Astrocyte of the spinal cord (primary cell): ENCODE data around the gene FAM13C.

Experiments
- DNase-seq: peaks from one replicate; pipeline ENCODE4 v3.0.0; 2011; ENCODE audit warnings: low read depth, low spot score
- H3K4me3 ChIP-seq: 2 replicates; pipeline ENCODE4 v1.5.1; 2011; ENCODE audit warnings: low read depth, mild to moderate bottlenecking, low read length, moderate library complexity
- CTCF ChIP-seq: IDR thresholded peaks from 2 replicates; pipeline ENCODE4 v1.5.1; 2012; ENCODE audit warnings: low read depth, mild to moderate bottlenecking, low read length, inconsistent platforms
- in situ Hi-C: cut with HindIII; loops from 2 replicates; pipeline ENCODE4 v1.10.0; 2017; ENCODE audit warnings: low sequenced_read_pairs

FAM13C gene

DNA sequence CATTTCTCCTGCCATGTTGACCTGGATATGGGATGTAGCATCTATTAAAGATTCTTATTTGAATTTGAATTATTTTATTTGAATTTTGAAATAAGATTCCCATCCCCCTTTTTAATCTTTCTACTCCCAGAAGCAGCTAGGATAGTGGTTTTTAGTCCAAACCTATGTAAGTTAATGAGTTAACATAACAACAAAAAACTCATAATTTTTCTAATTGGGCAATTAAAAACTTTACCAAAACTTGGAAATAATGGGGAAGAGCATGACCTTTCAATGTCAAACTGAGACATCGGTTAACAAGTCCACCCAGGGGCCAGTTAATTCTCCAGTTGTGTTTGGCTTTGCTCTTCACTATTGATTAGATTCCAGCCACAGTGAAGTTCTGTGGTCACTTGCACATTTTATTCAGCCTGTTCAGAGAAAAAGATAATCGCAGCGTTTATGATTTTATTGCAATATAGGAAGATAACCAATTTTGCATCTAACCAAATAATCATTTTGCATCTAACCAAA lies 1.2 kb upstream of the FAM13C start:
- H3K4me3 ChIP-seq = no peak overlapping the region
- TF ChIP-seq CTCF = no peak
- in situ Hi-C loops = no loop called here

DNA sequence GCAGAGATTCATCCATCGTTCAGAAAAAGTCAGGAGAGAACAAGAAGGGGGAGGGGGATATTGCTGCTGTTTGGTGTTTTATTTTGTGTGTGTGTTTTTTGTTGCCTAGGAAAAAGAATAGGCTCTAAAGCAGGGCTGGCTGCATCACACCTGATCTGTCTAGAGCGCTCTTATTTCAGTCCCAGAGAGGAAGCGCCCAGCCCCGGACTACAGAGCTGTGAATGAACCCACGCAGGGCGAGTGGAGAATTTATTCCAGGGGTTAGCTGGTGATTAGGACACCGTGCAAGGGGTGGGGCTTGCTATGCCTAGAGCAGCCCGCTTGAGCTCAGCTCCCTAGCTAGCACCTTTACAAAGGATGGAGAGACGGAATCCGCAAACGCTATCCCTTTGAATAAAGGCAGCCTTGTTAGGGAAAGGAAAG lies 621 bp upstream of the FAM13C start:
- H3K4me3 ChIP-seq = peak overlapping the region; percentile 53

More for the DNA sequence above, 1.2 kb upstream of the FAM13C start:
- DNase-seq = no peak

GRCh38 chr10:59361663-59362143 lies 646 bp downstream of the FAM13C start:
- no peak for TF ChIP-seq CTCF
- in situ Hi-C loops = no loop called here
- H3K4me3 ChIP-seq = peak overlapping the region; percentile 53
- no peak for DNase-seq

More for the DNA sequence above, 621 bp upstream of the FAM13C start:
- DNase-seq = peak; percentile 57
- in situ Hi-C loops = no loop called here
- TF ChIP-seq CTCF = no peak

GRCh38 chr10:59360605-59361405 lies 1.5 kb downstream of the FAM13C start:
- in situ Hi-C loops = no loop called here
- DNase-seq = no peak
- no peak for TF ChIP-seq CTCF
- no peak overlapping the region for H3K4me3 ChIP-seq

DNA sequence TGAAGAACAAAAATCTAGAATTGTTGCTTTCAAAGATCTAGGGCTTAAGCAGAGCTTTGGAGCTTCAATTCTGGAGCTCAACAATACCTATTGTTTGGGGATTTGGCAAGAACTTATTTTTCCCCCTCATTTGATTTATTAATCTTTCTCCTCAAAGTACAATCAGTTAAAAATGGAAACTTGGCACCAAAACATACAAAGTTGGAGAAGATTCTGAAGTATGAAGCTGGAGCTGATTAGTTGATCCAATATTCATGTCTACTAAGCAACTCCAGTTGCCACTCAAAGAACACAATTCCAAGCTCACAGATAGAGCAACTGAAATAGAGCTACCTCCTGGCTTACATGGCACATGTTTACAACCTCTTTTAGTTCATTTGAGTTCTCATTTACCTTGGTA lies 3.8 kb downstream of the FAM13C start:
- no peak for DNase-seq
- in situ Hi-C loops = no loop called here
- H3K4me3 ChIP-seq = no peak overlapping the region
- TF ChIP-seq CTCF = no peak

DNA sequence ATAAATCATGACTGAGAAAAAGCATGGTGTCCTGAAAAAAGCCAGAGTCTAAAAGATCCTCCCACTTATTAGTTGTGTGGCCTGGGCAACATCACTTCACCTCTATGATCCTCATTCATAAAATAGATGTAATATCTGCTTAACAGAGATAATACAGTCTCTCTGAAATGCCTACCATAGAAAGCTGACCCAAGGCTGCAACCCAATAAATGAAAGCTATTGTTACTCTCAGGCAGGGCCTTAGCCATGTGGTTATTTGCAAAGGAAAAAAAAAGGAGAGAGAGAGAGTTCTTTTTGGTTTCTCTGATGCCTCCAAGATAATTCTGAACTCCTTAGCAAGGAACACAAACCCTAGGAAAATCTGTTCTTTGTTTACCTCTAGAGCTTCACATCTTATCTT lies 7.9 kb downstream of the FAM13C start:
- no peak for TF ChIP-seq CTCF
- no peak for DNase-seq
- in situ Hi-C loops = no loop called here
- H3K4me3 ChIP-seq = no peak overlapping the region
